ENCODE data around the gene TAB2.

The TAB2 gene

GRCh38 chr6:149405823-149406765, 88.6 kb downstream of the TAB2 start:
- H3K27ac Mint-ChIP-seq, result peak overlapping the region; percentile 10
- H3K9me3 Mint-ChIP-seq, result no peaks in the 10 kb centered on the region

DNA sequence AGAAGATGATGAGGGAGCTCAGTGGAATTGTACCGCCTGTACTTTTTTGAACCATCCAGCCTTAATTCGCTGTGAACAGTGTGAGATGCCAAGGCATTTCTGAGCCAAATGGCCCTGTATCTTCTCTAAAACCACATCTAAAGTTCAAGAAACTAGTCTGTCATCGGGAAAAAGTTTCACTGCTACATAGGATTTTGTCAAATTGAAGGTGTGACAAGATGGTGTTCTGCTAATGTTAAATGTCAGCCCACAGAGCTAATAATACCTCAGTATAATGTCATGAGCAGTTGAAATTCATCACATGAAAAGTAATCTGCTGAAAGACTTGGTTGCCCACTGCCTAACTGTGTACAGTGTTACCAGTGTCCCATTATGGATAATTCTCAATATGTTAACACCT, 92.1 kb downstream of the TAB2 start:
- peaks cover 69% of the 10 kb centered on the region for H3K36me3 Mint-ChIP-seq (ENCODE audit: low read depth)
- intact Hi-C loops (cut with micrococcal nuclease), result loop anchor here (5.0 kb wide), 1 partner anchor 37 kb away; no protein-coding TSS in a partner anchor
- H3K4me3 Mint-ChIP-seq, result no peak overlapping the region
- H3K27ac Mint-ChIP-seq, result no peak overlapping the region
- no peaks in the 10 kb centered on the region for H3K9me3 Mint-ChIP-seq
- H3K4me1 Mint-ChIP-seq (ENCODE audit: low read depth), result peaks cover 11% of the 10 kb centered on the region
- H3K27me3 Mint-ChIP-seq, result no peaks in the 10 kb centered on the region

More at GRCh38 chr6:149405823-149406765, 88.6 kb downstream of the TAB2 start:
- H3K36me3 Mint-ChIP-seq (ENCODE audit: low read depth), result peaks cover 79% of the 10 kb centered on the region
- peaks cover 20% of the 10 kb centered on the region for H3K4me1 Mint-ChIP-seq (ENCODE audit: low read depth)
- H3K27me3 Mint-ChIP-seq, result no peaks in the 10 kb centered on the region
- intact Hi-C loops (cut with micrococcal nuclease), result loop anchor here (5.0 kb wide), 1 partner anchor 34 kb away; no protein-coding TSS in a partner anchor
- H3K4me3 Mint-ChIP-seq, result no peak overlapping the region

- Mint-ChIP-seq H3K4me1 (ENCODE audit: low read depth) (peaks cover 2% of the 10 kb centered on the region), H3K4me3 (no peak overlapping the region), H3K36me3 (ENCODE audit: low read depth) (peaks cover 65% of the 10 kb centered on the region), H3K9me3 (no peaks in the 10 kb centered on the region), H3K27ac (no peak overlapping the region), H3K27me3 (no peaks in the 10 kb centered on the region)
- intact Hi-C loops (cut with micrococcal nuclease), result no loop called here
Measured at GRCh38 chr6:149410557-149410956, 93.0 kb downstream of the TAB2 start.

GRCh38 chr6:149414009-149414408, 96.5 kb downstream of the TAB2 start:
- Mint-ChIP-seq H3K4me1 (ENCODE audit: low read depth) (peaks cover 4% of the 10 kb centered on the region), H3K36me3 (ENCODE audit: low read depth) (peaks cover 51% of the 10 kb centered on the region), H3K9me3 (no peaks in the 10 kb centered on the region), H3K27ac (no peak overlapping the region), H3K4me3 (no peak overlapping the region), H3K27me3 (no peaks in the 10 kb centered on the region)
- intact Hi-C loops (cut with micrococcal nuclease), result no loop called here

GRCh38 chr6:149414821-149415220, 97.3 kb downstream of the TAB2 start:
- Mint-ChIP-seq H3K27ac (no peak overlapping the region), H3K4me3 (no peak overlapping the region), H3K36me3 (ENCODE audit: low read depth) (peaks cover 43% of the 10 kb centered on the region), H3K9me3 (no peaks in the 10 kb centered on the region), H3K27me3 (no peaks in the 10 kb centered on the region), H3K4me1 (ENCODE audit: low read depth) (peaks cover 11% of the 10 kb centered on the region)
- intact Hi-C loops (cut with micrococcal nuclease), result no loop called here

DNA sequence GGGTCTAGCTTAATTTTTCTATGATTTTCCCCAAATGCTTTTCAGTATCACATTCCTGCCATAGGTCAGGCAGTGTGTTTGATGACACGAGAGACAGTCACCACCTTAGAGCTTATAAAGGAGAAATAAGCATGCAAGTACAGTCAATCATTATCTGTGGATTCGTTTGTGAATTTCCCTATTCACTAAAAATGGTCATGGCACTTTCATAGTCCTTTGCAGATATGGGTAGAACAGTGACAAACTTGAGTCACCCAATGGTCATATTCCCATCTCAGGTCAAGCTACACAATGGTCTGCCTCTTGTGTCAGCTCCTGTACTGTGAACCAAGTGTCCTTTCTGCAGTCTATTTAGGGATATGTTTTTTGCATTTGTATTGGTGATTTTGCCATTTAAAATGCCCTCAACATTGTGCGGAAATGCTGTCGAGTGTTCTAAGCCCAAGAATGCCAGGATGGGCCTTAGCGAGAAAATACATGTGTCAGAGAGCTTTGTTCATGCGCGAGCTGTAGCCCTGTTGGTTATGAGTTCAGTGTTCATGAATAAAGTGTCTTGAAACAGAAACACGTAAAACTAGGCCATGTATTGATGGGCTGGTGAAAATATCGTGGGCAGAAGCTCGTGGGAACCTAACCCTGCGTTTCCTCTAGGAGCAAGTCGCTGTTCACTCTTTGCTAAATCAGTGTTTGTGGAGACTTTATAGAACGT, 102.3 kb downstream of the TAB2 start:
- peaks cover 4% of the 10 kb centered on the region for H3K36me3 Mint-ChIP-seq (ENCODE audit: low read depth)
- no peak overlapping the region for H3K4me3 Mint-ChIP-seq
- H3K27me3 Mint-ChIP-seq, result no peaks in the 10 kb centered on the region
- H3K27ac Mint-ChIP-seq, result no peak overlapping the region
- intact Hi-C loops (cut with micrococcal nuclease), result no loop called here
- H3K9me3 Mint-ChIP-seq, result no peaks in the 10 kb centered on the region
- peaks cover 21% of the 10 kb centered on the region for H3K4me1 Mint-ChIP-seq (ENCODE audit: low read depth)

- Mint-ChIP-seq H3K4me1 (ENCODE audit: low read depth) (peaks cover 21% of the 10 kb centered on the region), H3K36me3 (ENCODE audit: low read depth) (no peaks in the 10 kb centered on the region), H3K9me3 (no peaks in the 10 kb centered on the region), H3K27me3 (no peaks in the 10 kb centered on the region), H3K27ac (no peak overlapping the region), H3K4me3 (no peak overlapping the region)
- intact Hi-C loops (cut with micrococcal nuclease), result no loop called here
Measured at GRCh38 chr6:149421132-149421531, 103.6 kb downstream of the TAB2 start.

DNA sequence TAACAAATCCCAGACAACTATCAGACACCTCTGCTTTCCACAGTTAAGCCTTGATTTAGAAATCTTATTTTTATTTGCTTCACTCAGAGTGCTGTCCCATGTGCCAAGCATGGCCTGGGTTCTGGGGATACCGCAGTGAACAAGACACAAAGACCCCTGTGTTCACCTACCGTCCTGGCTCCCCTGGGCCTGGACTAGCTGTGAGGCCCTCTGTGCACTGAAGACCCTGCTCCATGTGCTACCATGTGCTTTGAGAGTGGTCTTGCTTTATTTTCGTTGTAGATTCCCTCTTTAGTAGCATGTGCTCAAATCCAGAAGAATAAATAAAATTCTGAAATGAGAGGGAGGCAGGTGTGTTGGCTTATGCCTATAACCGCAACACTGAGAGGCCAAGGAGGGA, 105.1 kb downstream of the TAB2 start:
- Mint-ChIP-seq H3K4me1 (ENCODE audit: low read depth) (peaks cover 21% of the 10 kb centered on the region), H3K27ac (peak overlapping the region; percentile 85), H3K36me3 (ENCODE audit: low read depth) (no peaks in the 10 kb centered on the region), H3K9me3 (no peaks in the 10 kb centered on the region), H3K27me3 (no peaks in the 10 kb centered on the region), H3K4me3 (no peak overlapping the region)
- intact Hi-C loops (cut with micrococcal nuclease), result no loop called here

- peak overlapping the region; percentile 85 for H3K27ac Mint-ChIP-seq
- no peaks in the 10 kb centered on the region for H3K36me3 Mint-ChIP-seq (ENCODE audit: low read depth)
- intact Hi-C loops (cut with micrococcal nuclease), result no loop called here
- no peaks in the 10 kb centered on the region for H3K9me3 Mint-ChIP-seq
- peaks cover 18% of the 10 kb centered on the region for H3K4me1 Mint-ChIP-seq (ENCODE audit: low read depth)
- no peaks in the 10 kb centered on the region for H3K27me3 Mint-ChIP-seq
- no peak overlapping the region for H3K4me3 Mint-ChIP-seq
Measured at GRCh38 chr6:149423964-149424440, 106.5 kb downstream of the TAB2 start.

GRCh38 chr6:149425224-149425623, 107.7 kb downstream of the TAB2 start:
- Mint-ChIP-seq H3K36me3 (ENCODE audit: low read depth) (no peaks in the 10 kb centered on the region), H3K4me1 (ENCODE audit: low read depth) (peaks cover 10% of the 10 kb centered on the region)

DNA sequence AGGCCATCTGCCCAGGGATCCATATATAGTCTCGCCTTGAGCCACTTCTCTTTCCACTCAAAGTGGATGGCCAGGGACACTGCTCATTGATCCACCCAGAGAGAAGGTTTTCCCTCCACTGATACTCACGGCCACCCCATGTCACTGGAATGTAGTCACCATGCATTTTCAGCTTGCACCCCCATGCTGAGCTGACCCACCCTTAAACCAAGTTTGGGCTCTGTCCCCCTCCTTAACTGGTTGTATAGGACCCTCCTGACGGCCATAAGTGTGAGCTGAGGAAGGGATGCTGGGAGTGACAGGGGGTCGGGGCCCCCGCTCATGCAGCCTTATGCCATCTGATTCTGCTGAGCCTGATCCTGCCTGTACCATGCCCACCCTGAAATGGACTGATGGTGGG, 108.2 kb downstream of the TAB2 start:
- Mint-ChIP-seq H3K27ac (peak overlapping the region; percentile 85), H3K36me3 (ENCODE audit: low read depth) (no peaks in the 10 kb centered on the region), H3K27me3 (no peaks in the 10 kb centered on the region), H3K4me1 (ENCODE audit: low read depth) (peaks cover 10% of the 10 kb centered on the region), H3K9me3 (no peaks in the 10 kb centered on the region), H3K4me3 (no peak overlapping the region)
- intact Hi-C loops (cut with micrococcal nuclease), result no loop called here

More at GRCh38 chr6:149425224-149425623, 107.7 kb downstream of the TAB2 start:
- intact Hi-C loops (cut with micrococcal nuclease), result no loop called here
- no peaks in the 10 kb centered on the region for H3K9me3 Mint-ChIP-seq
- no peaks in the 10 kb centered on the region for H3K27me3 Mint-ChIP-seq
- H3K27ac Mint-ChIP-seq, result peak overlapping the region; percentile 85
- no peak overlapping the region for H3K4me3 Mint-ChIP-seq

- H3K9me3 Mint-ChIP-seq, result no peaks in the 10 kb centered on the region
- peaks cover 11% of the 10 kb centered on the region for H3K4me1 Mint-ChIP-seq (ENCODE audit: low read depth)
- no peak overlapping the region for H3K4me3 Mint-ChIP-seq
- H3K27me3 Mint-ChIP-seq, result no peaks in the 10 kb centered on the region
- no peaks in the 10 kb centered on the region for H3K36me3 Mint-ChIP-seq (ENCODE audit: low read depth)
- peak overlapping the region; percentile 35 for H3K27ac Mint-ChIP-seq
- intact Hi-C loops (cut with micrococcal nuclease), result no loop called here
Measured at GRCh38 chr6:149428606-149429005, 111.1 kb downstream of the TAB2 start.

DNA sequence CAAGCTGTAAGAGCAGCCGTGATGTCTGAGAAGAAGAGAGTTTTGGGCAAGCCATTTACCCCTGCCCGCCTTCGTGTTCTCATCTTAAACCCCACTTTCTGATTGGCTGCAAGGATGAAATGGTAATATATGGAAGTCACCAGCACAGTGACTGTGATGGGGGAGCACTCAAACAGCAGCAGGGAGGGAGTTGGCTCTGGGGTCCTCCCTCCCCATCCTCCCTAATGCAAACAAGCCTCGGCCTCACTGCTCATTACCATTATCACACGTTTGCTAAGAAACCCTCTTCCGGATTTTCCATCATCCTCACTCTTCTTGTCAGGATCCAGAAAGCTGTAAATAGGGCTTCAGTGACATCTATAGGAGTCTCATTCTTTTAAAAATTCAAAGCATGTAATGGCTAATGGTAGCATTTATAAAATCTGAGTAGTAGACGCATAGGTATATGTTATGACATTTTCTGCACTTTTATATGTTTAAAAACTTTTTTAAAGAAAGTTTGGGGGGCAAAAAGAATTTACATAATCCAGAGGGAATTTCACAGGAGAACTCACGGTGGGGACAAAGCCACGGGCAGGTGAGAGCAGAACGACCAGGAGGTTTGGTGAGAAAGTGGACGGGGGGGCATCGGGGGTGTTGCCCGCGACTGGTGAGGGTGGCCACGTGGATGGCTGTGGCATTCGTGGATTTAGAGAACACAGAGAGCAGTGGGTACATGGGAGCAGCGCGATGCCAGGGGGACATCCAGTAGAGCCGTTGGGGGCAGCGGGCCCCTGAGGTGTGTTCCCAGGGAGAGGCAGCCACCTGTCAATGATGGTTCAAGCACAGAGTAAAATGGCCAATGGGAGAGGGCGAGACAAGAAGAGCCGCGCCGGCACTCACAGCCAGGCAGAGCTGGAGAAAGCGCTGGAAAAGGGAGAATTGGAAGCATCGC, 112.2 kb downstream of the TAB2 start:
- H3K4me1 Mint-ChIP-seq (ENCODE audit: low read depth), result peaks cover 15% of the 10 kb centered on the region
- H3K27ac Mint-ChIP-seq, result peak overlapping the region; percentile 35
- intact Hi-C loops (cut with micrococcal nuclease), result loop anchor here (5.0 kb wide), 1 partner anchor 237 kb away; no protein-coding TSS in a partner anchor
- no peaks in the 10 kb centered on the region for H3K27me3 Mint-ChIP-seq
- H3K9me3 Mint-ChIP-seq, result no peaks in the 10 kb centered on the region
- no peaks in the 10 kb centered on the region for H3K36me3 Mint-ChIP-seq (ENCODE audit: low read depth)
- H3K4me3 Mint-ChIP-seq, result no peak overlapping the region

All from dendritic cell treated with granulocyte-macrophage colony-stimulating factor and Interleukin-4, amounts not matched to agents 40 ng/mL and 50 ng/mL, for 4 days (primary cell).